Aorta (tissue), 5 donors: Measurements from ENCODE around the gene ZNF467. TPM values are rescaled to one million over a fixed set of nuclear protein-coding genes. Genes with fewer than 3 reads are reported as not detected.

Experiments used
- ATAC-seq: fragments of 200-7000 bp; cut with Tn5 transposase; one replicate; pipeline ENCODE4 v1.9.1; 2022; ENCODE audit warnings: moderate library complexity; ENCODE audit not compliant: low FRiP score
- DNase-seq, 2 donors: peaks; one replicate each; pipeline ENCODE4 v3.0.0-alpha.2; 2020
- H3K27ac ChIP-seq, 2 donors: one replicate each; pipeline ENCODE4 v1.5.1; 2013; ENCODE audit warnings: low read length in 2 of 2, mild to moderate bottlenecking in 2 of 2, moderate library complexity in 2 of 2, control low read depth in 1 of 2, inconsistent platforms in 1 of 2, low read depth in 1 of 2
- H3K27me3 ChIP-seq, 2 donors: one replicate each; pipeline ENCODE4 v1.6.1; 2013; ENCODE audit warnings: control low read depth in 1 of 2, low read length in 1 of 2, mild to moderate bottlenecking in 1 of 2, moderate library complexity in 1 of 2; ENCODE audit not compliant: insufficient read depth in 2 of 2, control insufficient read depth in 1 of 2
- H3K36me3 ChIP-seq, 2 donors: one replicate each; pipeline ENCODE4 v1.6.1; 2013; ENCODE audit warnings: control low read depth in 1 of 2, low read length in 1 of 2, mild to moderate bottlenecking in 1 of 2; ENCODE audit not compliant: insufficient read depth in 2 of 2, control insufficient read depth in 1 of 2
- H3K4me1 ChIP-seq, 2 donors: one replicate each; pipeline ENCODE4 v1.6.1; 2013; ENCODE audit warnings: low read length in 2 of 2, control low read depth in 1 of 2, mild to moderate bottlenecking in 1 of 2, moderate library complexity in 1 of 2; ENCODE audit not compliant: insufficient read depth in 2 of 2, control insufficient read depth in 1 of 2
- H3K4me3 ChIP-seq, 2 donors: one replicate each; pipeline ENCODE4 v1.5.1; 2013; ENCODE audit warnings: low read length in 2 of 2, control low read depth in 1 of 2, mild to moderate bottlenecking in 1 of 2
- H3K9me3 ChIP-seq: one replicate; pipeline ENCODE4 v1.6.1; 2013; ENCODE audit warnings: mild to moderate bottlenecking, low read length; ENCODE audit not compliant: control insufficient read depth
- WGBS, 2 donors: extraction: QIAGEN DNeasy Blood & Tissue Kit; methylation state at CpG; one replicate each; pipeline ENCODE4 v1.1.7; 2013; 5-methylcytosine and 5-hydroxymethylcytosine counted together
- intact Hi-C, 2 donors: fragments of 100-400 bp; cut with DNase I; formaldehyde crosslinking; loops; one replicate each; pipeline versions ENCODE4 v1.14.2 to v1.15.0; 2022
- polyA plus RNA-seq, 2 donors: library from polyadenylated mRNA; stranded (reverse); fragments of 200-250 nt; gene quantifications; one replicate each; pipeline ENCODE4 v1.2.3, GENCODE V29; 2013
- total RNA-seq, 2 donors: library from RNA; stranded (reverse); fragmentation: NEBNext Ultra II Directional; extraction: Animal tissue kit (Norgen Biotek cat#: 25700); gene quantifications; one replicate each; pipeline ENCODE4 v1.2.1, GENCODE V29; 2021
- donor health status: healthy with polysubstance abuse.
- donor health status: Bipolar disorder and iron deficiency.
- donor health status: DM: no; HTN: no; CAD: no.
- donor health status: DM: no; HTN: no; CAD: no.
- donor health status: DM: yes; HTN: yes; CAD: no.

ZNF467 gene
- total and polyA plus RNA-seq, 4 donors: 2.1 to 18.5 (median 9.5) TPM

- no peaks in the 10 kb centered on the region for H3K27me3 ChIP-seq
Measured at GRCh38 chr7:149791411-149792219, 18.2 kb upstream of the ZNF467 start.

GRCh38 chr7:149790754-149791360, 17.5 kb upstream of the ZNF467 start:
- H3K27ac ChIP-seq: no peak overlapping the region
- WGBS, 2 donors: 92 to 94% methylated on average over 14 of the region's 14 CpGs
- no peak for ATAC-seq
- H3K4me3 ChIP-seq: no peak overlapping the region
- H3K27me3 ChIP-seq: no peaks in the 10 kb centered on the region
- intact Hi-C loops: no loop called here
- no peaks in the 10 kb centered on the region for H3K4me1 ChIP-seq
- H3K36me3 ChIP-seq: no peaks in the 10 kb centered on the region
- no peak for DNase-seq
- no peaks in the 10 kb centered on the region for H3K9me3 ChIP-seq

More at GRCh38 chr7:149791411-149792219, 18.2 kb upstream of the ZNF467 start:
- Histone ChIP-seq H3K9me3 (no peaks in the 10 kb centered on the region), H3K4me1 (no peaks in the 10 kb centered on the region), H3K36me3 (no peaks in the 10 kb centered on the region), H3K27ac (no peak overlapping the region), H3K4me3 (no peak overlapping the region)
- 95 to 96% methylated on average over 20 to 21 of the region's 21 CpGs for WGBS, 2 donors
- DNase-seq: no peak
- no peak for ATAC-seq
- intact Hi-C loops: no loop called here

GRCh38 chr7:149790146-149790548, 16.8 kb upstream of the ZNF467 start:
- no peaks in the 10 kb centered on the region for H3K4me1 ChIP-seq
- WGBS, 2 donors: 5 to 8% methylated on average over 15 to 56 of the region's 56 CpGs
- DNase-seq: peak; percentile 65 to 80
- H3K27ac ChIP-seq: no peak overlapping the region
- ATAC-seq: no peak
- intact Hi-C loops: no loop called here
- H3K4me3 ChIP-seq: no peak overlapping the region
- H3K27me3 ChIP-seq: no peaks in the 10 kb centered on the region
- H3K36me3 ChIP-seq: no peaks in the 10 kb centered on the region
- no peaks in the 10 kb centered on the region for H3K9me3 ChIP-seq

GRCh38 chr7:149789101-149789500, 15.7 kb upstream of the ZNF467 start:
- Histone ChIP-seq H3K4me1 (no peaks in the 10 kb centered on the region), H3K27ac (no peak overlapping the region), H3K9me3 (no peaks in the 10 kb centered on the region), H3K4me3 (no peak overlapping the region), H3K27me3 (no peaks in the 10 kb centered on the region), H3K36me3 (no peaks in the 10 kb centered on the region)
- ATAC-seq (no peak), DNase-seq (no peak)
- intact Hi-C loops: no loop called here
- 81 to 88% methylated on average over 19 of the region's 19 CpGs for WGBS, 2 donors

GRCh38 chr7:149788300-149788851, 15.0 kb upstream of the ZNF467 start:
- no peaks in the 10 kb centered on the region for H3K4me1 ChIP-seq
- H3K4me3 ChIP-seq: no peak overlapping the region
- 40 to 49% methylated on average over 11 of the region's 11 CpGs for WGBS, 2 donors
- intact Hi-C loops: no loop called here
- H3K27ac ChIP-seq: no peak overlapping the region
- no peaks in the 10 kb centered on the region for H3K27me3 ChIP-seq
- no peak for ATAC-seq
- DNase-seq: no peak
- no peaks in the 10 kb centered on the region for H3K36me3 ChIP-seq
- no peaks in the 10 kb centered on the region for H3K9me3 ChIP-seq

- 23 to 42% methylated on average over 31 to 35 of the region's 35 CpGs for WGBS, 2 donors
- intact Hi-C loops: no loop called here
- DNase-seq (peak in 1 of 2 donors; percentile 75), ATAC-seq (no peak)
- H3K27me3 ChIP-seq: no peaks in the 10 kb centered on the region
- no peak overlapping the region for H3K4me3 ChIP-seq
- H3K9me3 ChIP-seq: no peaks in the 10 kb centered on the region
- no peak overlapping the region for H3K27ac ChIP-seq
- H3K4me1 ChIP-seq: no peaks in the 10 kb centered on the region
- H3K36me3 ChIP-seq: no peaks in the 10 kb centered on the region
Measured at GRCh38 chr7:149787428-149788299, 14.3 kb upstream of the ZNF467 start.

- H3K27me3 ChIP-seq: no peaks in the 10 kb centered on the region
- no peak for ATAC-seq
- DNase-seq: no peak
- no peaks in the 10 kb centered on the region for H3K9me3 ChIP-seq
- no peaks in the 10 kb centered on the region for H3K36me3 ChIP-seq
- intact Hi-C loops: no loop called here
- H3K4me1 ChIP-seq: no peaks in the 10 kb centered on the region
- 92 to 94% methylated on average over 5 to 9 of the region's 9 CpGs for WGBS, 2 donors
- no peak overlapping the region for H3K27ac ChIP-seq
- H3K4me3 ChIP-seq: no peak overlapping the region
Measured at GRCh38 chr7:149785983-149786382, 12.6 kb upstream of the ZNF467 start.

GRCh38 chr7:149785402-149785801, 12.0 kb upstream of the ZNF467 start:
- Histone ChIP-seq H3K27ac (no peak overlapping the region), H3K4me3 (no peak overlapping the region), H3K4me1 (no peaks in the 10 kb centered on the region), H3K27me3 (no peaks in the 10 kb centered on the region), H3K9me3 (no peaks in the 10 kb centered on the region), H3K36me3 (no peaks in the 10 kb centered on the region)
- WGBS, 2 donors: 92 to 97% methylated on average over 15 of the region's 15 CpGs
- no peak for ATAC-seq
- intact Hi-C loops: no loop called here
- DNase-seq: peak in 1 of 2 donors; percentile 48
